ENCODE measurements around the gene RFPL2. TPM values are rescaled to one million over a fixed set of nuclear protein-coding genes. Genes with fewer than 3 reads are reported as not detected.

RFPL2 gene
- total and polyA plus RNA-seq, 2 of the 13 experiments (the other 11 are each of a cell fraction or from before 2014, with no cell fraction given) = not detected

- Histone ChIP-seq H3K4me1 (ENCODE audit: insufficient read depth, low read length) (no peaks in the 10 kb centered on the region), H2AFZ (ENCODE audit: low read length) (no peak overlapping the region), H3K27me3 (ENCODE audit: control insufficient read depth in 1 of 2, insufficient read depth in 2 of 2, low read length in 2 of 2) (peaks cover 0 to 13% of the 10 kb centered on the region in 2 experiments; a peak in 1 of 5 replicates), H3K4me3 (replicated peaks in 1 of 3; ENCODE audit: insufficient read depth in 1 of 3, low read depth in 2 of 3, low read length in 3 of 3) (no peak overlapping the region), H3K9ac (ENCODE audit: insufficient read depth, low read depth, low read length) (no peak overlapping the region), H4K20me1 (ENCODE audit: insufficient read depth, low read length) (no peaks in the 10 kb centered on the region; the same call in 1 of the 2 replicates), H3K9me3 (ENCODE audit: low read length) (no peaks in the 10 kb centered on the region), H3K36me3 (replicated peaks in 1 of 2; ENCODE audit: control insufficient read depth in 1 of 2, insufficient read depth in 2 of 2, low read length in 2 of 2) (no peaks in the 10 kb centered on the region), H3K27ac (ENCODE audit: extremely low read length, insufficient read depth, low read length) (no peak overlapping the region), H3K4me2 (ENCODE audit: low read depth, low read length) (no peak overlapping the region), H3K79me2 (ENCODE audit: insufficient read depth, low read length) (no peaks in the 10 kb centered on the region)
- FAIRE-seq (no peak), ATAC-seq (no peak), DNase-seq (ENCODE audit: low spot score) (no peak)
- CTCF ChIA-PET (ENCODE audit: low intra/inter-chr PET ratio, low total read pairs) = no interaction called here
- in situ Hi-C loops (cut with HindIII; ENCODE audit: extremely low pct_ligation_motif_present, low pct_unique_long_range_greater_than_20kb) (no loop called here), intact Hi-C loops (cut with micrococcal nuclease; ENCODE audit: unreplicated experiment) (no loop called here)
- BruUV-seq (replicated peaks) = no TSS peak
- TF ChIP-seq CREB1 (IDR thresholded peaks at IDR 0.05) (peak; percentile 94), CREB1 (CRISPR knock-in tag; IDR thresholded peaks at IDR 0.05) (no peak), ZNF556 (CRISPR knock-in tag; IDR thresholded peaks at IDR 0.05; ENCODE audit: borderline replicate concordance) (no peak), ATF7 (IDR thresholded peaks at IDR 0.05) (peak; percentile 97), ATF7 (CRISPR knock-in tag; IDR thresholded peaks at IDR 0.05) (no peak), SP140L (CRISPR knock-in tag; IDR thresholded peaks at IDR 0.05; ENCODE audit: borderline replicate concordance) (no peak)
- POLR2A ChIA-PET = no interaction called here
- WGBS (ENCODE audit: low lambda C conversion rate) = 4% methylated on average over 6 of the region's 6 CpGs
Observed at GRCh38 chr22:32181043-32181442, 23.8 kb downstream of the RFPL2 start.

- Histone ChIP-seq H4K20me1 (ENCODE audit: insufficient read depth, low read length) (no peaks in the 10 kb centered on the region; the same call in 1 of the 2 replicates), H3K4me1 (ENCODE audit: insufficient read depth, low read length) (no peaks in the 10 kb centered on the region), H3K4me2 (ENCODE audit: low read depth, low read length) (no peak overlapping the region), H2AFZ (ENCODE audit: low read length) (no peak overlapping the region), H3K27me3 (ENCODE audit: control insufficient read depth in 1 of 2, insufficient read depth in 2 of 2, low read length in 2 of 2) (peaks cover 1 to 36% of the 10 kb centered on the region in 2 experiments; a peak in 3 of 5 replicates), H3K27ac (ENCODE audit: extremely low read length, insufficient read depth, low read length) (no peak overlapping the region), H3K9me3 (ENCODE audit: low read length) (no peaks in the 10 kb centered on the region), H3K79me2 (ENCODE audit: insufficient read depth, low read length) (no peaks in the 10 kb centered on the region), H3K36me3 (replicated peaks in 1 of 2; ENCODE audit: control insufficient read depth in 1 of 2, insufficient read depth in 2 of 2, low read length in 2 of 2) (no peaks in the 10 kb centered on the region), H3K4me3 (replicated peaks in 1 of 3; ENCODE audit: insufficient read depth in 1 of 3, low read depth in 2 of 3, low read length in 3 of 3) (no peak overlapping the region), H3K9ac (ENCODE audit: insufficient read depth, low read depth, low read length) (no peak overlapping the region)
- no TSS peak for BruUV-seq (replicated peaks)
- intact Hi-C loops (cut with micrococcal nuclease; ENCODE audit: unreplicated experiment) = no loop called here
- FAIRE-seq = no peak
- ChIA-PET POLR2A (no interaction called here), CTCF (ENCODE audit: low intra/inter-chr PET ratio, low total read pairs) (no interaction called here)
- whole genome bisulfite sequencing (ENCODE audit: low lambda C conversion rate) = 51% methylated on average over 8 of the region's 8 CpGs
- ATAC-seq = no peak
- DNase-seq (ENCODE audit: low spot score) = no peak
- in situ Hi-C loops (cut with HindIII; ENCODE audit: extremely low pct_ligation_motif_present, low pct_unique_long_range_greater_than_20kb) = no loop called here
- no peak for TF ChIP-seq MIXL1 (CRISPR knock-in tag; IDR thresholded peaks at IDR 0.05)
- TF ChIP-seq BRCA1 (CRISPR knock-in tag; IDR thresholded peaks at IDR 0.05) = no peak
- TF ChIP-seq REST (IDR thresholded peaks at IDR 0.05; ENCODE audit: borderline replicate concordance in 1 of 2, low read depth in 1 of 2, low read length in 2 of 2) = peak; percentile 43 to 90
- no peak for TF ChIP-seq NONO (IDR thresholded peaks at IDR 0.05)
- TF ChIP-seq NONO (CRISPR knock-in tag; conservative IDR thresholded peaks at IDR 0.05) = no peak
- no peak for TF ChIP-seq GZF1 (CRISPR knock-in tag; IDR thresholded peaks at IDR 0.05)
- TF ChIP-seq FOSL2 (CRISPR knock-in tag; IDR thresholded peaks at IDR 0.05) = no peak
- no peak for TF ChIP-seq ZNF670 (CRISPR knock-in tag; IDR thresholded peaks at IDR 0.05; ENCODE audit: borderline replicate concordance)
- peak; percentile 71 for TF ChIP-seq MIER2 (CRISPR knock-in tag; IDR thresholded peaks at IDR 0.05)
- TF ChIP-seq CSRNP2 (CRISPR knock-in tag; conservative IDR thresholded peaks at IDR 0.05; ENCODE audit: low read depth) = no peak
Observed at GRCh38 chr22:32177221-32177765, 27.6 kb downstream of the RFPL2 start.

All from HepG2 (cell line).